B cell (primary cell): ENCODE data around the gene NTRK3. TPM values are rescaled to one million over a fixed set of nuclear protein-coding genes. Genes with fewer than 3 reads are reported as not detected.

Experiments
- ATAC-seq: fragments of 200-7000 bp; cut with Tn5 transposase; one replicate; pipeline ENCODE4 v1.10.0; 2021; ENCODE audit warnings: low read depth, mild to moderate bottlenecking, moderate number of reproducible peaks, moderate library complexity
- CTCF ChIA-PET: fragments of 350-600 bp; sonication (Branson Sonifier 250); formaldehyde crosslinking; loops from one replicate; lab custom pipeline; 2021; ENCODE audit warnings: antibody characterized with exemption, inconsistent platforms; lab: Charles Lee
- POLR2A ChIA-PET: fragments of 350-600 bp; sonication (Branson Sonifier 250); formaldehyde crosslinking; loops from one replicate; lab custom pipeline; 2021; ENCODE audit warnings: antibody characterized with exemption; lab: Charles Lee
- DNase-seq: peaks from one replicate; pipeline ENCODE4 v3.0.0; 2013
- H2AFZ ChIP-seq: 2 replicates; pipeline ENCODE4 v1.6.1; 2012; ENCODE audit warnings: mild to moderate bottlenecking, low read depth, low read length; ENCODE audit not compliant: insufficient read depth, poor library complexity, severe bottlenecking
- H3K27ac ChIP-seq, 2 donors: 1 replicate in 1 of 2; 2 replicates in 1 of 2; pipeline ENCODE4 v1.5.1; 2012 to 2013; ENCODE audit warnings: low read length in 2 of 2, mild to moderate bottlenecking in 2 of 2, moderate library complexity in 1 of 2
- H3K27me3 ChIP-seq, 4 experiments: fragments of 200-600 bp in 1 of 4; sonication (generic) in 1 of 4; replicated peaks in 1 of 4; 1 replicate in 2 of 4; 2 replicates in 2 of 4; pipeline versions ENCODE4 v1.6.1 to v1.7.0; 2013 to 2016; ENCODE audit warnings: low read length in 3 of 4, mild to moderate bottlenecking in 2 of 4, mixed read lengths in 1 of 4, moderate library complexity in 1 of 4; ENCODE audit not compliant: insufficient read depth in 4 of 4, control insufficient read depth in 3 of 4; ENCODE audit errors: control extremely low read depth in 1 of 4
- H3K36me3 ChIP-seq, 2 experiments: replicated peaks in 1 of 2; 1 replicate in 1 of 2; 2 replicates in 1 of 2; pipeline versions ENCODE4 v1.6.1 to v1.7.1; 2013; ENCODE audit warnings: low read length in 1 of 2; ENCODE audit not compliant: insufficient read depth in 2 of 2, control insufficient read depth in 1 of 2; ENCODE audit errors: control extremely low read depth in 1 of 2, extremely low read depth in 1 of 2
- H3K4me1 ChIP-seq, 2 donors: fragments of 200-600 bp in 1 of 2; sonication (generic) in 1 of 2; 1 replicate in 1 of 2; 2 replicates in 1 of 2; pipeline versions ENCODE4 v1.5.1 to v1.6.1; 2013 to 2017; ENCODE audit warnings: low read length in 2 of 2; ENCODE audit not compliant: control insufficient read depth in 2 of 2, insufficient read depth in 2 of 2
- H3K4me2 ChIP-seq: replicated peaks from 2 replicates; pipeline ENCODE3; 2012; ENCODE audit warnings: mild to moderate bottlenecking, low read depth, low read length; ENCODE audit not compliant: poor library complexity, severe bottlenecking
- H3K4me3 ChIP-seq, 5 experiments: fragments of 200-600 bp in 1 of 5; sonication (generic) in 1 of 5; 1 replicate in 3 of 5; 2 replicates in 2 of 5; pipeline versions ENCODE4 v1.5.1 to v1.7.0; 2011 to 2016; ENCODE audit warnings: low read length in 4 of 5, mild to moderate bottlenecking in 4 of 5, low read depth in 2 of 5, control low read depth in 1 of 5, moderate library complexity in 1 of 5; ENCODE audit not compliant: insufficient read depth in 1 of 5; ENCODE audit errors: control extremely low read depth in 1 of 5, extremely low read depth in 1 of 5
- H3K79me2 ChIP-seq: fragments of 200-600 bp; sonication (generic); one replicate; pipeline ENCODE4 v1.6.0; 2016; ENCODE audit warnings: low read length; ENCODE audit not compliant: control insufficient read depth, insufficient read depth
- H3K9ac ChIP-seq: fragments of 200-600 bp; sonication (generic); 2 replicates; pipeline ENCODE4 v1.6.1; 2017; ENCODE audit warnings: mild to moderate bottlenecking, low read length, moderate library complexity
- H3K9me3 ChIP-seq, 3 donors: one replicate each; pipeline versions ENCODE4 v1.6.1 to v1.7.1; 2013; ENCODE audit warnings: low read length in 2 of 3; ENCODE audit not compliant: control insufficient read depth in 2 of 3, insufficient read depth in 1 of 3; ENCODE audit errors: control extremely low read depth in 1 of 3
- H4K20me1 ChIP-seq: 2 replicates; pipeline ENCODE4 v1.6.0; 2012; ENCODE audit warnings: mild to moderate bottlenecking, low read length; ENCODE audit not compliant: insufficient read depth, control insufficient read depth, poor library complexity, severe bottlenecking
- H3K27ac Mint-ChIP-seq: one replicate; pipeline ENCODE4 v1.8.0; 2021; ENCODE audit warnings: mixed read lengths
- H3K27me3 Mint-ChIP-seq: one replicate; pipeline ENCODE4 v1.8.0; 2021; ENCODE audit warnings: mixed read lengths
- H3K4me1 Mint-ChIP-seq: one replicate; pipeline ENCODE4 v1.8.0; 2021; ENCODE audit warnings: mixed read lengths
- H3K4me3 Mint-ChIP-seq: one replicate; pipeline ENCODE4 v1.8.0; 2021; ENCODE audit warnings: mixed read lengths
- H3K9me3 Mint-ChIP-seq: one replicate; pipeline ENCODE4 v1.8.0; 2022; ENCODE audit warnings: mixed read lengths; ENCODE audit not compliant: insufficient read depth
- EZH2 ChIP-seq: IDR thresholded peaks from 2 replicates; pipeline ENCODE4 v1.6.1; 2012; ENCODE audit warnings: borderline replicate concordance, low read depth, mild to moderate bottlenecking, moderate library complexity, low read length; ENCODE audit not compliant: insufficient read depth, poor library complexity, severe bottlenecking
- WGBS: methylation state at CpG from one replicate; pipeline ENCODE4 v1.1.5; 2013; ENCODE audit warnings: missing lambda C conversion rate; ENCODE audit not compliant: insufficient coverage; 5-methylcytosine and 5-hydroxymethylcytosine counted together
- intact Hi-C: fragments of 100-400 bp; cut with micrococcal nuclease; formaldehyde crosslinking; loops from one replicate; pipeline ENCODE4 v1.10.0; 2022
- polyA plus RNA-seq: library from polyadenylated mRNA; depleted of rRNA; stranded (reverse); fragments of >200 nt; gene quantifications from 2 replicates; pipeline ENCODE4 v1.2.3, GENCODE V29; 2012
- total RNA-seq, 2 donors: library from RNA; stranded (reverse); fragments of 120-200 nt in 1 of 2; gene quantifications; 1 replicate in 1 of 2; 2 replicates in 1 of 2; pipeline versions ENCODE4 v1.2.3 to v1.2.4, GENCODE V29; 2013 to 2022
- TF ChIP-seq, protein P1 (sequence below): fragments of 200-600 bp; IDR thresholded peaks from one replicate; pipeline ENCODE4 v1.8.0; 2022; ENCODE audit warnings: antibody characterized with exemption, mild to moderate bottlenecking

The NTRK3 gene
- total and polyA plus RNA-seq, 2 donors (not counting 1 experiment from before 2014, with no cell fraction given): not detected

DNA sequence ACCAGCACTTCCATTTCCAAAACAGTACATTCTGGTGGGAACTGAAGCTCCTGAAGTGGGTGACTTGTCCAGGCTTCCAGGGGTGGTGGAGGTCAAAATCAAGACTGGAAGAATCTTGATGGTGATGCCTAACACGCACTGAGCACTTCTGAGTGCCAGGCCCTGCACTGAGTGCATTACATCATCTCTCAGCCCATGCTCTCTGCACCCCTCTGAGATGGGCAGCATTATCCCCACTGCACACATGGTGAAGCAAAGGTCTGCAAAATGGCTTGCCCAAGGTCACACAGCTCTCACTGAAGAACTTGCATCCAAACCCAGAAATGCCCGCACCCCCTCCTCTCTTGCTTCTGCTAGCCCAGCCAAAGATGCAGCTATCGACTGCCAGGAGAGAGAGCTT lies 36.9 kb downstream of the NTRK3 start:
- Mint-ChIP-seq H3K27ac (no peak overlapping the region), H3K4me1 (peaks cover 1% of the 10 kb centered on the region), H3K27me3 (peaks cover 7% of the 10 kb centered on the region), H3K4me3 (no peak overlapping the region), H3K9me3 (no peaks in the 10 kb centered on the region)
- Histone ChIP-seq H3K79me2 (no peaks in the 10 kb centered on the region), H3K9me3 (peaks cover 0 to 5% (median 0%) of the 10 kb centered on the region in 3 donors), H4K20me1 (no peaks in the 10 kb centered on the region), H3K27ac (no peak overlapping the region), H3K9ac (no peak overlapping the region), H2AFZ (no peak overlapping the region), H3K27me3 (peaks cover 0 to 3% (median 0%) of the 10 kb centered on the region in 4 experiments), H3K4me3 (no peak overlapping the region), H3K4me1 (no peaks in the 10 kb centered on the region), H3K4me2 (no peak overlapping the region), H3K36me3 (no peaks in the 10 kb centered on the region)
- DNase-seq (no peak), ATAC-seq (no peak)
- WGBS: 100% methylated on average over 1 of the region's 3 CpGs
- POLR2A ChIA-PET: no interaction called here
- intact Hi-C loops: no loop called here
- TF ChIP-seq EZH2: no peak
- TF ChIP-seq, protein P1, sequence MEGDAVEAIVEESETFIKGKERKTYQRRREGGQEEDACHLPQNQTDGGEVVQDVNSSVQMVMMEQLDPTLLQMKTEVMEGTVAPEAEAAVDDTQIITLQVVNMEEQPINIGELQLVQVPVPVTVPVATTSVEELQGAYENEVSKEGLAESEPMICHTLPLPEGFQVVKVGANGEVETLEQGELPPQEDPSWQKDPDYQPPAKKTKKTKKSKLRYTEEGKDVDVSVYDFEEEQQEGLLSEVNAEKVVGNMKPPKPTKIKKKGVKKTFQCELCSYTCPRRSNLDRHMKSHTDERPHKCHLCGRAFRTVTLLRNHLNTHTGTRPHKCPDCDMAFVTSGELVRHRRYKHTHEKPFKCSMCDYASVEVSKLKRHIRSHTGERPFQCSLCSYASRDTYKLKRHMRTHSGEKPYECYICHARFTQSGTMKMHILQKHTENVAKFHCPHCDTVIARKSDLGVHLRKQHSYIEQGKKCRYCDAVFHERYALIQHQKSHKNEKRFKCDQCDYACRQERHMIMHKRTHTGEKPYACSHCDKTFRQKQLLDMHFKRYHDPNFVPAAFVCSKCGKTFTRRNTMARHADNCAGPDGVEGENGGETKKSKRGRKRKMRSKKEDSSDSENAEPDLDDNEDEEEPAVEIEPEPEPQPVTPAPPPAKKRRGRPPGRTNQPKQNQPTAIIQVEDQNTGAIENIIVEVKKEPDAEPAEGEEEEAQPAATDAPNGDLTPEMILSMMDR: no peak
- CTCF ChIA-PET: no interaction called here

GRCh38 chr15:88218557-88219221 lies 37.9 kb downstream of the NTRK3 start:
- no peaks in the 10 kb centered on the region for H3K79me2 ChIP-seq
- H3K27me3 ChIP-seq: peaks cover 0 to 3% (median 0%) of the 10 kb centered on the region in 4 experiments
- Mint-ChIP-seq H3K27me3 (peaks cover 7% of the 10 kb centered on the region), H3K9me3 (no peaks in the 10 kb centered on the region), H3K27ac (no peak overlapping the region), H3K4me3 (no peak overlapping the region), H3K4me1 (peaks cover 2% of the 10 kb centered on the region)
- H3K4me1 ChIP-seq: no peaks in the 10 kb centered on the region
- H3K36me3 ChIP-seq: no peaks in the 10 kb centered on the region
- no peak overlapping the region for H3K4me2 ChIP-seq
- WGBS: 70% methylated on average over 7 of the region's 9 CpGs
- TF ChIP-seq, protein P1: no peak
- TF ChIP-seq EZH2: no peak
- no peak overlapping the region for H2AFZ ChIP-seq
- POLR2A ChIA-PET: no interaction called here
- no peak for ATAC-seq
- DNase-seq: no peak
- intact Hi-C loops: no loop called here
- H3K27ac ChIP-seq: no peak overlapping the region
- H4K20me1 ChIP-seq: no peaks in the 10 kb centered on the region
- peaks cover 0 to 5% (median 0%) of the 10 kb centered on the region in 3 donors for H3K9me3 ChIP-seq
- no peak overlapping the region for H3K9ac ChIP-seq
- CTCF ChIA-PET: interaction anchor here (1.0 kb wide), 1 partner anchor 26 kb away, joined by 3 read pairs; no protein-coding TSS in a partner anchor
- H3K4me3 ChIP-seq: no peak overlapping the region
